NCI-H1105 (cell line): ENCODE data around the gene SLC26A1.
"Not testable (repeated sequence)": the region's sequence is repeated elsewhere in the genome, so short reads cannot be mapped to it uniquely, and the experiment has no call there.

ENCODE experiments used
- DNase-seq: peaks from one replicate; lab custom pipeline; 2025; lab: John Stamatoyannopoulos, UW

The SLC26A1 gene

DNA sequence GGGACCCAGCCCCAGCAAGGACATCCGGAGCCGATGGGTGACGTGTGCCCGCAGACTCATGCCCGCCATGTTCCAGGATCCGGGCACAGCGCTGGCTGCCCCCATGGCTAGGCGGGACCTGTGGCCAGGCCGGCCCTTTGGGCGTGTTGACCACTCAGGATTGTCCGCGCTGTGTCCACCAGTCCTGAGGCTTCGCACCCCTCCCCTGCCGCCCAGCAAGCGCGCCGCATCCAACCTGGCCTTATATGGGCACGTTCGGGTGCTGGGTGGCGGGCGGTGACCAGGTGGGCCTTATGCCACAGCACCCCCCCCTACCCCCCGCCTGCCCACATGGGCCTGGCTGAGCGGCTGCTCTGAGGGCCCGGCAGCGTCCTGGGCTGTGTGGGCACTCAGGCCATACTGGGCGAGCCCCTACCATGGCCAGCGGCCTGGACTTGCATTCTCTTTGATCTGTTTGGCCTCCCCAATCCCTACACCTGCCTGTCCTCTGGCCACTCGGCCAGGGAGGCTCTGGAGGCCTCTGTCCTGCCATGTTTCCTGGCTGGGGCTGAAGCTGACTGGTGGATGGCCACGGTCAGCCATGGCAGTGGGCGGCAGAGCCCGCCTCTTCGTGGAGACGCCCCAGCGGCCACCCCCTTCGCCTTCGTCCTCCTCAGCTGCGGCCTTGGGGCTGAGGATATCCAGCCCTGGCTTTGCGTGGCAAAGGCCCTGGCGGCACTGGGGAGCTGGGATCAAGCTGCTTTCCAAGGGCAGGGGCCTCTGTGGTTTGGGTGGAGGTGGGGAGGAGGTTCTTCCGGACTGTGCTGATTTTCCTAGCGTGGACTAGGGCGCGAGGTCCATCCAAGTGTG lies 20.2 kb upstream of the SLC26A1 start:
- DNase-seq, result no peak

DNA sequence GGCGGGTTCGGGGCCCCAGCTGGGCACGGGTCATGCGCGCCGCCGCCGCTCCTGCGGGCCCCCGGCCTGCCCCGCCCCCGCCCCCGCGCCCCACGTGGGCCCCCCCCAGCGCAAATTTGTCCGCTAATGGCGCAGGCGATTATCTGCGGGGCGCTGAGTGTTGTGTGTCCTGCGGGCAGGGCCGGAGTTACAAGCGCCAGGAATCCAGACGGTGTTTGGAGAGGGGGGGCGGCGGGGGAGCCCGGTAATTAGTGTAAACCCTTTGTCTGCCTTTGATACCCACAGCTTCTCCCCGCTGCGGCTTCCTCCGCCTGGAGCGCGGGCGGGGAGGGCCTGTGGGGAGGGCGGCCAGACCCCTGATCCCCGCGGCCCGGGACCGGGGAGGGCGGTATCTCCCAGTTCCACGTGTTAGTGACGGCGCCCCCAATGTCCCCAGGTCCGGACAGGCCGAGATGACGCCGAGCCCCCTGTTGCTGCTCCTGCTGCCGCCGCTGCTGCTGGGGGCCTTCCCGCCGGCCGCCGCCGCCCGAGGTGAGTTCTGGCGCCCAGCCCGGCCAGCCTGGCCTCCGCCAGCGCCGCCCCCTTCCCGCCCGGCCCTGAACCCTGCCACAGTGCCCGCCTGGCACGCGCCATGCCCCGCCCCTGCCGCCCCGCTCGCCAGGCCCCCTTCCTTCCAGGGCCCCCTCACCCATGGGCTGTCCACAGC lies 19.0 kb upstream of the SLC26A1 start:
- DNase-seq, result no peak

DNA sequence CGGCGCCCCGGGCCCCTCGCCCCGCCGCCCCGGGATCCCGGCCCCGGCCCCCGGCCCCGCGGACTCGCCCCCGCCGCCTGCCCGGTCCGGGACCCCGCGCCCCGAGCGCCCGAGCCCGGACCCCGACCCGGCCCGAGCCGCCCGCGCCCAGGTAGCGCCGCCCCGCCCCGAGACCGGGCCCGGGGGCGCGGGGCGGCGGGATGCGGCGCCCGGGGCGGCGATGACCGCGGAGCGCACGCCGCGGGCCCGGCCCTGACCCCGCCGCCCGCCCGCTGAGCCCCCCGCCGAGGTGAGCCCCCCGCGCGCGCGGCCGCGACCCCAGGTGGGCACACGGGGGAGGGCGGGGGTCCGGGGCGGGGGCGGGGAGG lies 18.4 kb upstream of the SLC26A1 start:
- no peak for DNase-seq

DNA sequence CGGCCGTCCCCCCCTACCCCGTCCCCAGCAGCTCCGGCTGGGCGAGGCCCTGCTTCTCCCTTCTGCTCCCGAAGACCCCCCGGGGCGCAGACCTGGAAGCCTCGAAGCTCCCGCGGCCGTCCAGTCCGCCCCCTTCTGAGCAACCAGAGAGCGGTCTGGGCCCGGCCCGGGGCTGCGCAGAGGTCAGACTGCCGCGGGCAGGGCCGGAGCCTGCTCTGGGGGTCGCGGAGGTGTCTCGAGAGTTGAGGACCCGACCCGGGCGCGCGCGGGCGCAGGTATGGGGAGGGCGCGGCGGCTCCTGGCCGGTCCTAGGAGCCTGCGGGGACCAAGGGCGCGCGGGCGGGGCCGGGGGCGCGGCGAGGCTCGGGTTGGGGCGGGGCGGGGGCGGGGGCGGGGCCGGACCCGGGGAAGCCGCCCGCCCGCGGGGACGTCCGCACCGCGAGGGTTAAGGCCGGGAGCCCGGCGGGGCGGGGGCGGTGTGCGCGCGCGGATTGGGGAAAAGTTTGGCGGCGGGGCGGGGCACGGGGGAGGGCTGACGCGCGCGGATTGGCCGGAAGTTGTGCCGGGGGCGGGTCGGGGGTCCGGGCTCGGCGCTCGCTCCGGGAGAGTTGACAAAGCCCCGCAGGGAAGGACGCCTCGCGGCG lies 17.9 kb upstream of the SLC26A1 start, which contains the start of gene FGFRL1:
Gene FGFRL1 (plus strand): TSS at position 605 of the 644 bp plus-strand sequence. CDS start 860 bp downstream, outside the sequence.
- DNase-seq, result no peak

DNA sequence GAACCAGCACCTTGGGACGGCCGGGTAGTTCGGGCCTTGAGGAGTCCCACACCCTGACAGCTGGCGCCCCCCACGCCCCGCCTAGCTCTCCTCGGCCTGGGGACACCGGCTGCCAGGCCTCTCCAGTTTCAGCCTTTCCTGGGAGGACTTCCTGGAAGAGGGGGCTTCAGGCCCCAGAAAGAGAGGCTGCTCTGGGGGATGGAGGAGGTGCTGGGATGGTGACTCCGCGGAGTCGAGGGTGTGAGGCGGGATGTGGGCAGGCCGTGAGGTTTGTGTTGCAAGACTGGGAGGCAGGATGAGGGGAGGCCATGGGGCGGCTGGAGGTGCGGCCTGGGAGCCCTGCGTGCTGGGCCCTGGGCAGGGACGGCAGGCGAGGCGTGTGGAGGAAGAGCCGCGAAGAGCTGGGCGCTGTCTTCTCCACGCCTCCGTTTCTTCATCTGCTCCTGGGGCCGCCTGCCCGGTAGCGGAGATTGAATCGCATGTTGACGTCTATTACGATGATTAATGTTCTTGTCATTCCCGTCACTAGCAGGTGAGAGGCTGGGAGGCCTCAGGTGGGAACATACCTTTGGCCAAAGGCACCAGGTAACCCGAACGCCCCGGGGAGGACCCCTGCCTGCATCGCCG lies 17.3 kb upstream of the SLC26A1 start:
- DNase-seq, result no peak

DNA sequence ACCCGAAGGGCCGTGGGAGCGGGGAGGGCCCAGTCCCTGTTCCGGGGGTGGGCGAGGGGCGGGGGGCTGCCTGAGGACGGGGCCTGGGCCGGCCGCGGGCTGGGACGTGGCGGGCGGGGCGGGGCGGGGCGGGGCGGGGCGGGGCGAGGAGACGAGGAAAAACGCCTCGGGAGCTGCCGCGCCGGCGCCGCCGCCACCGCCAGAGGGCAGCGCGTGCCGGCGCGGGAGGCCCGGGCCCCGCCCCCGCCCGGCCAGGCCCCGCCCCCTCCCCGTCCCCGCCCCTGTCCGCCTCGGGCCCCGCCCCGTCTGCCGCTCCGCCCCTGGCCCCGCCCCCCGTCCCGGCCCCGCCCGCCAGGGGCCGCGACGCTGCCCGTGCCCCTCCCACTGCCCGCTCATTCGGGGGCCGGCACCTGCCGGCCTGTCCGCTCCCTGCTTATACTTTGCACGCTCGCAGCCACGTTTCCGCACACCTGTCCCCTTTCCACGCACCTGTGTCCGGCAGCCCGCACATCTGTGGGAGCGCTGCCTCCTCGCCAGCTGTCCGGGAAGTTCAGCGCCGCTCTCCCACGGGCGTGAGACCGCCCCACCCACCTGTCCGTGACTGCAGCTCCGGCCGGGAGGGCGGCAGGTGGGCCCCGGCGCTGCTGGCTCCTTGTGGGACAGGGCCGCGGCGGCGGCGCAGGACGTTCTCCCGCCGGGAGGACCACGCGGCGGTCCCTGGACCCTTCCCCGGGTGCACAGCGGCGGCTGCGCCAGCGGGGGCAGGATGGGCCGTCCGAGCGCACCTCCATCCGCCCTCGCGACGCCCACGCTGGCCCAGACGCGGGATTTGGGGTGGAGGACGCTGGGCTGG lies 16.6 kb upstream of the SLC26A1 start:
- no peak for DNase-seq

DNA sequence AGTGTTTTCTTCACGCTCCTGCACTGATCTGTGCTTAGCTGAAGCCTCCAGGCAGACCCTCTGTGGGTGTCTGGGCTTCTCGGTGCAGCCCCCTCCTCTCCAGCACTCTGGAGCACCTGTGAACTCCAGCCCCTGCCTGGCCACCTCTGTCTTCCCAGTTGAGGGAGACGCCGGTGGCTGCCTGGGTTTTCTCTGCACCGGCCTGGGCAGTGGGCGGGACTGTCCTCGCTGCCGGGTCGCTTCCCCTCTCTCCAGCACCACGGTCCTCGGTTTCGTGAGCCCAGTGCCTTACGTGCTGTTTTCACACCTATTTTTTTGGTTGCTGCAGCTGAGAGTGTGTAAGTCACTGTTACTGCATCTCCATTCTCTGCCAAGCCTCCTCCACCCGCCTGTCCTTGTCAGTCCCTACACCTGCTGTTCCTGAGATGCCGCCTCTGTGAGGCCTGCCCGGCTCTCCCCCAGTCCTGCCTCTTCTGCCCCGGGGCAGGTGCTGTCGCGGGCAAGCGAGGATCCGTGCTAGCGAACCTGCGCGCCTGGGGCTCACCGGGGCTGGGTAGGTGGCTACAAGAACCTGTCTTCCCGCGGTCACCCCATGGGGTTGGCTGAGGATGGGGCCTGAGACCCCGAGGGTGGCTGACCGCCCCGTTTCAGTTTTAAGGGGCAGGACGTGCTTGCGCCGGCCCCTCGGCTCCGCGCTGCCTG lies 15.8 kb upstream of the SLC26A1 start:
- DNase-seq, result no peak

DNA sequence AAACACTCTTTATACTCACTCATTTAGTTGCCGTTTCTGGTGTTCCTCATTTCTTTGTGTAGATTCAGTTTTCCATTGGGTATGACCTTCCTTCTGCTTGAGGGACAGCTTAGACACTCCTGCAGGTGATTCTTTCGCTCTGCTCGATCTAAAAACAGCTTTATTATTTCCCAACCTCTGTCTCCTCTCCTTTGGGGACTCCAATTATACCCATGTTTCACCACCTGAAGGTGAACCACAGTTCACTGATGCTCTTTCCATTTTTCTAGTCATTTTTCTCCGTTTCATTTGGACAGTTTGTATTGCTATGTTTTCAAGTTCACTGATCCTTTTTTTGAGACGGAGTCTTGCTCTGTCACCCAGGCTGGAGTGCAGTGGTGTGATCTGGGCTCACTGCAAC lies 13.7 kb upstream of the SLC26A1 start:
- DNase-seq, result no peak

DNA sequence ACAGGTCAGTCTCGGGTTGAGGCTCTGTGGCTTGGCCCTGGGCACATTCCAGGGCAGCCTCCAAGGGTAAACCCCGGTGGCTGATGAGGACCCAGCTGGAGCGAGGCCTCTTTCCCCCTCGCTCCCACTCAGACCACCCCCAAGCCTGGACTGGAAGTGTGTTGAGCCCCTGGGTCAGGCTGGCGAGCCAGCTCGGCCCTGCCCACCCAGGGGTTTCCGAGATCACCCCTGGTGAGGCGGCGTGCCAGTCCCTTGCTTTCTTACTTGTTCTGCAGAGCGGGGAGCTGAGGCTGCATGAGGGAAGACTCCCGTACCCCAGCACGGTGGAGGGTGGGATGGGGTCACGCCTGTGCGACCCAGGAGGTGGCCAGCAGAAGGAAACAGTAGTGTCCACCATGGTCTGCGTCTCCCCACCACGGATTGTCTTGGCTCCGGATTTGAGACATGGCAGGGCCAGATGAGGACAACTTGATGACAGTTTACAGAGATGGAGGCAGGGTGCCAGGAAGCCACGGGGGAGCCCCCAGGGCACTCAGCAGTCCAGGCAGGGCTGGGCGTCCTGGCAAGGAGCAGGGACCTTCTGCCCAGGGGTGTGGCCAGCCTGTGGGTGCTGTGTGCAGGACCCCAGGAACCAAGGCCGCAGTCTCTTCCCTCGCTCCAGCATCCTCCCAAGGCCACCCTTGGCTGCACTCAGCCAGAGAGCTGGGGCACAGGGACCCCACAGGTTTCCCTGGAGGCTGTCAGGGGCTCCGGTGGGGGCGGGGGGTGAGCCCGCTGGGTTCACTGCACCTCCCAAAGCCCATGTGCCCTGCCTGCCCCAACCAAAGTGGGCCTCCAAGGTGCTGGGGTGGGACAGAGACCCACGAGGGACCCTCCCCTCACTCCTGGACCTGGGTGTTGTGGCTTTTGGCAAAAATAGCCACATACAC lies 11.6 kb upstream of the SLC26A1 start:
- DNase-seq, result no peak

DNA sequence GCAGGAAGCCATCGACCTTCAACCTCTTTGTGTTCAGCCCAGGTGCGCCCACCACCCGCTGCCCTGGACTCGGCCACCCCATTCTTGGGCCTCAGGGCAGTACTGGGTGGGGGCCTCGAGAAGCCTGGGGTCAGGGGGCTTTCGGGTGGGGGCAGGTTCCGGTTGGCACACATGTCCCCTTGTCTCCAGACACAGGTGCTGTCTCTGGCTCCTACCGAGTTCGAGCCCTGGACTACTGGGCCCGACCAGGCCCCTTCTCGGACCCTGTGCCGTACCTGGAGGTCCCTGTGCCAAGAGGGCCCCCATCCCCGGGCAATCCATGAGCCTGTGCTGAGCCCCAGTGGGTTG lies 10.8 kb upstream of the SLC26A1 start:
- no peak for DNase-seq

DNA sequence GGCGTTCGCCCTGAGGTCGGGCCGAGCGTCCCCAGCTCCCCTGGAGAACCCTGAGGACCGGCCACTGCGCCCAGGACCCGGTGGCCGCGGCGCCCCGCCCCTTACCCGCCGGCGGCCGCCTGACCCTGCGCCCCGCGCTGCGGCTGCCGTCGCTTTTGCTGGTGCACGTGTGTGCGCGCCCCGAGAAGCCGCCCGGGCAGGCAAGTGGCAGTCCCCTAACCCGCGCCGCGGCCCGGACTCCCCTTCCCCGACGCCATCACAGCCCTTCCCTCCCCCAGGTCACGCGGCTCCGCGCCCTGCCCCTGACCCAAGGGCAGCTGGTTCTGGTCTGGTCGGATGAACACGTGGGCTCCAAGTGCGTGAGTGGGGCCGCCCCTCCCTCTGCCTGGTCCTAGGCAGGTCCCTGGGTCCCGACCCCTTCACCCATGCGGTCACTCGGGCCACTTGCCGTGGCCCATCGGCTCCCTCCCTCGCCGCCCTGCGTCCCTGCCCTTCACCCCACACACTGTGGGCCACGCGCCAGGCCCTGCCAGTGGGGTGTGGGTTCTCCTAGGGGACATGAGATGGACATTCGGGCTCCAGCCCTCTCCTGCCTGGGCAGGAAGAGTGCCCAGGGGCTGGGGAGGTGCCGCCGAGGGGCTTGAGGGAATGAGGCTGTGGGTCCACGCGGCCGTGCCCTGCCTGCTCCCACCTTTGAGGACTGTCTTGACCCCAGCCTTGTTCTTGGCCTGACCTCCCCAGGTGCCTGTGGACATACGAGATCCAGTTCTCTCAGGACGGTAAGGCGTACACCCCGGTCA lies 10.3 kb upstream of the SLC26A1 start:
- no peak for DNase-seq

DNA sequence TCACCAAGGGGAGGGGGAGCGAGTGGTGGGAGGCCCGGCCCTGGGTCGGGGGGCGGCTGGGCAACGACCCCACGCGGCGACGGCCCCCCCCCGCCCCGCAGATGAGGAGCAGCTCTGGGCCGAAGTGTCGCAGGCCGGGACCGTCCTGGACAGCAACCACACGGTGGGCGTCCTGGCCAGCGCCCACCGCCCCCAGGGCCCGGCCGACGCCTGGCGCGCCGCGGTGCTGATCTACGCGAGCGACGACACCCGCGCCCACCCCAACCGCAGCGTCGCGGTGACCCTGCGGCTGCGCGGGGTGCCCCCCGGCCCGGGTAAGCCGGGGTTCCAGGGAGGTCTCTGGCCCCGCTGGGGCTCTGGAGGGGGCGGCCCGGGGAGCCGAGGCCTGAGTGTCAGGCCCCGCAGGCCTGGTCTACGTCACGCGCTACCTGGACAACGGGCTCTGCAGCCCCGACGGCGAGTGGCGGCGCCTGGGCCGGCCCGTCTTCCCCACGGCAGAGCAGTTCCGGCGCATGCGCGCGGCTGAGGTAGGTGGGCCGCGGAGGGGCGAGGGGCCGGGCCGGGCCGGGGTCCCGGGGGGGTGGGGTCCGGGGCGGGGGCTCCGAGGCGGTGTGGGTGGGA lies 9.5 kb upstream of the SLC26A1 start:
- no peak for DNase-seq

DNA sequence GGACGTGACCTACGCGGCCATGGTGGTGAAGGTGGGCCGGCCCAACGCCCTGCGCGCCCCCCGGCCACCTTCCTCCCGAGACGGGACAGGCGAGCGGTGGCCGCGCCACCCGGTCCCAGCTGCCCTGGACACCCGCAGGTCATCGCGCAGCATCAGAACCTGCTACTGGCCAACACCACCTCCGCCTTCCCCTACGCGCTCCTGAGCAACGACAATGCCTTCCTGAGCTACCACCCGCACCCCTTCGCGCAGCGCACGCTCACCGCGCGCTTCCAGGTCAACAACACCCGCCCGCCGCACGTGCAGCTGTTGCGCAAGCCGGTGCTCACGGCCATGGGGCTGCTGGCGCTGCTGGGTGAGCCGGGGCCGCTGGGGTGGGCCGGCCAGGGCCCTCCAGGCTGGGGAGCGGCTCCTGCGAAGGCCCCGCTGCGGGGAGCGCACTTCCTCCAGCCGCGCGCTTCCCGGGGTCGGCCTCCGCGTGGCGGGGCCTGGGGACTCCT lies 9.0 kb upstream of the SLC26A1 start:
- no peak for DNase-seq

DNA sequence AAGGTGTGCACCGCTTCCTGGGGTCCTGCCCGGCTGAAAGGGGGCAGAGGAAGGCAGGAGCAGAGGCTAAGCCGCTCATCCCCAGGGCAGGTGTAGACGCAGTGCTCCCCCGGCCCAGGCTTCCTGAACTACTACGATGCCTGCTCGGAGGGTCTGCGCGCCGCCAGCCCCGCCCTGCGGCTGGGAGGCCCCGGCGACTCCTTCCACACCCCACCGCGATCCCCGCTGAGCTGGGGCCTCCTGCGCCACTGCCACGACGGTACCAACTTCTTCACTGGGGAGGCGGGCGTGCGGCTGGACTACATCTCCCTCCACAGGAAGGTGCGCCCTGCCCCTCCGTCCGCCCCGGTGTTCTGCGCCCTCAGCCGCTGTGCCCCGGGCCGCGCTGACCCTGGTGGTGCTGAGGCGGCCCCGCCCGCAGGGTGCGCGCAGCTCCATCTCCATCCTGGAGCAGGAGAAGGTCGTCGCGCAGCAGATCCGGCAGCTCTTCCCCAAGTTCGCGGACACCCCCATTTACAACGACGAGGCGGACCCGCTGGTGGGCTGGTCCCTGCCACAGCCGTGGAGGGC lies 8.4 kb upstream of the SLC26A1 start:
- no peak for DNase-seq

DNA sequence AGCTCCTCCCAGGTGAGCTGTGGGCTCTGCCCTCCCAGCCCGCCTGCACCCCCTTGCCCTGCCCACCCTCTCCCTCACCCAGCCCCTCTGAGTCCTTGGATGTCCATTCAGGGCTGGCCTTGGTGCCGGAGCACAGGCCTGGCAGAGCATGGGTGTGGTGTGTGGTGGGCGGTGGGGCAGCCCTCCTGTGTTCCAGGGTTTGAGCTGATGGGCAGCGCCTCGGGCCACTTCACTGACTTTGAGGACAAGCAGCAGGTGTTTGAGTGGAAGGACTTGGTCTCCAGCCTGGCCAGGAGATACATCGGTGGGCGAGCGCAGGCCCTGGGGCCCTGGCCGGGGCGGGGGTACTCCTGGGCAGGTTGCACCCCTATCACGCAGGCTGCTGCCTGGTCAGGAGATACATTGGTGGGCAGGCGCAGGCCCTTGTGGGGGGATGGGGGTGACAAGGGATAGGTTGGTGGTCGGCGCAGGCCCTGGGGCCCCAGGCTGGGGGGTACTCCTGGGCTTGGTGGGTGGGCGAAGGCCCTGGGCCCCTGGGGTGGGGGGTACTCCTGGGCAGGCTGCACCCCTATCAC lies 7.6 kb upstream of the SLC26A1 start:
- no peak for DNase-seq

DNA sequence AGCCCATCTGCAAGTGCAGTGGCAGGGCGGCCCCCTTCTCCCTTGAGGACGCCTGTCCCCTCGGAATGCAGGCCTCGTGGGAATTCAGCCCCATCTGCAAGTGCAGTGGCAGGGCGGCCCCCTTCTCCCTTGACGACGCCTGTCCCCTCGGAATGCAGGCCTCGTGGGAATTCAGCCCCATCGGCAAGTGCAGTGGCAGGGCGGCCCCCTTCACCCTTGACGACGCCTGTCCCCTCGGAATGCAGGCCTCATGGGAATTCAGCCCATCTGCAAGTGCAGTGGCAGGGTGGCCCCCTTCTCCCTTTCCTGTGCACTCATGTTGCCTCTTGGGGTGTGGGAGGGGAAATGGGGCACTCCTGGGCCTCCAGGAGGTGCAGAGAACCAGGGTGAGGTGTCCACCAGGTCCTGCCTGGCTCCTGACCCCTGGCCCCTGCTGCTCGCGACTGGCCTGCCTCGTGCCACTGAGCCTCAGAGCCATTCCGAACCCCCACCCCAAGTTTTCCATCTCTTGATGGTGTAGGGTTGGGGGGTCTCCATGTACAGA lies 6.8 kb upstream of the SLC26A1 start:
- no peak for DNase-seq

DNA sequence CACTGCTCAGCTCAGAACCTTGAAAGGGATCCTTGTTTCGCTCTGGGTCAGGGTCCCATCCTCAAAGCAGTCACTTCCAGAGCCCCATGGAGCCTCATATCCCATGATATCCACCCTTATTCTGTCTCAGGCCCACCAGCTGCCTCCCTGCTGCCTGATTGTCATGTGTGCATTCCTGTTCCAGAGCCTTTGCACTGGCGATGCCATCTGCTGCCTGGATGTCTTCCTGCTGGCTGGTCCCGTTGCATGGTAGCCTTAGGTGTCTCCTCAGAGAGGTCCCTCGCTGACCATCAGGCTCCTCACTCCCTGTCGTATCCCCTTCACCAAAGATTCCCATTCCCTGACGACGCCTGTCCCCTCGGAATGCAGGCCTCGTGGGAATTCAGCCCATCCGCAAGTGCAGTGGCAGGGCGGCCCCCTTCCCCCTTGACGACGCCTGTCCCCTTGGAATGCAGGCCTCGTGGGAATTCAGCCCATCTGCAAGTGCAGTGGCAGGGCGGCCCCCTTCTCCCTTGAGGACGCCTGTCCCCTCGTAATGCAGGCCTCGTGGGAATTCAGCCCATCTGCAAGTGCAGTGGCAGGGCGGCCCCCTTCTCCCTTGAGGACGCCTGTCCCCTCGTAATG lies 6.1 kb upstream of the SLC26A1 start:
- DNase-seq, result not testable (repeated sequence)
